Ectodermal cell (in vitro differentiated cells): ENCODE data around the gene CROCC2.

Experiments used
- H3K27ac ChIP-seq: 2 replicates; pipeline ENCODE4 v1.7.0; 2013; ENCODE audit warnings: mild to moderate bottlenecking, low read depth, low read length; ENCODE audit not compliant: insufficient read depth, poor library complexity, severe bottlenecking
- H3K27me3 ChIP-seq: 2 replicates; pipeline ENCODE4 v1.7.0; 2013; ENCODE audit warnings: mild to moderate bottlenecking, low read length; ENCODE audit not compliant: insufficient read depth, control insufficient read depth, poor library complexity, severe bottlenecking
- H3K36me3 ChIP-seq: one replicate; pipeline ENCODE4 v1.7.0; 2013; ENCODE audit warnings: low read length; ENCODE audit not compliant: control insufficient read depth, insufficient read depth
- H3K4me1 ChIP-seq: one replicate; pipeline ENCODE4 v1.7.0; 2013; ENCODE audit warnings: low read length; ENCODE audit not compliant: control insufficient read depth, insufficient read depth
- H3K4me3 ChIP-seq: 2 replicates; pipeline ENCODE4 v1.7.0; 2013; ENCODE audit warnings: low read depth, low read length, control low read depth; ENCODE audit not compliant: insufficient read depth
- H3K9me3 ChIP-seq: 2 replicates; pipeline ENCODE4 v1.7.0; 2013; ENCODE audit warnings: mild to moderate bottlenecking, low read length, moderate library complexity; ENCODE audit not compliant: control insufficient read depth
- WGBS, 2 experiments: methylation state at CpG; one replicate each; pipeline ENCODE4 v1.1.7; 2013; ENCODE audit warnings: missing lambda C conversion rate in 2 of 2; 5-methylcytosine and 5-hydroxymethylcytosine counted together

CROCC2 gene

DNA sequence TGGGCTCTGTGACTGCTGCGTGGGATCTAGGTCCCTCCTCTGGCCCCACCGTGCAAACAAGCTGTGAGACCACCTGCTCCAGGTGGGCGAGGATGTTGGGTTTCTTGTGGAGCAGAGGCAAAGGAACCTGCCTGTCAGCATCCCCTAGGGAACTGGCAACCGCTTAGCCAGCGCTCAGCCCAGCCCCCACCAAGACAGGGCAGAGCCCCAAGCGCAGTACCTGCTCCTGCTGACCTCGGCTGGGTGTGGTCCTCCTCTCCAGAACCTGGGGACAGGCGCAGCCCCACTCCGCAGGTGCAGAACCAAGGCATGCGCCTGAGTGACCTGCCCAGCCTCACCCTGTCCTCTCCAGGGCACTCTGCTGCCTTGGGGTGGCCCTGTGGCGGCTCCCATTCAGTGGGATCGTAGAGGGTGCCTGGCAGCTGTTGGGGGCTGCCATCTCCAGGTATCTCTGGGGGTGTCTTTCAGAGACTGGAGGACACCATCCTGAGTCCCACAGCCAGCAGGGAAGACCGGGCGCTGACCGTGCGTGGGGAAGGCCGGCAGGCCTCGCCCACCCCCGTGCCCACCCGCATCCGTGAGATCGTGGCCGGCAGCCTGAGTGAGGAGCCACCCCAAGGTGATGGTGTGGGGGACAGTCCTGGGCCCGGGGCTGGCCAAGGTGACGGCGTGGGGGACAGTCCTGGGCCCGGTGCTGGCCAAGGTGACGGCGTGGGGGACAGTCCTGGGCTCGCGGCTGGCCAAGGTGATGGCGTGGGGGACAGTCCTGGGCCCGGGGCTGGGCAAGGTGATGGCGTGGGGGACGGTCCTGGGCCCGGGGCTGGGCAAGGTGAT is 12.3 kb downstream of the CROCC2 start:
- peaks cover 24% of the 10 kb centered on the region for H3K27me3 ChIP-seq
- no peak overlapping the region for H3K4me3 ChIP-seq
- no peaks in the 10 kb centered on the region for H3K36me3 ChIP-seq
- H3K9me3 ChIP-seq = no peaks in the 10 kb centered on the region
- H3K4me1 ChIP-seq = peaks cover 10% of the 10 kb centered on the region
- H3K27ac ChIP-seq = no peak overlapping the region
- WGBS, 2 experiments = 91% methylated on average over 36 of the region's 36 CpGs

DNA sequence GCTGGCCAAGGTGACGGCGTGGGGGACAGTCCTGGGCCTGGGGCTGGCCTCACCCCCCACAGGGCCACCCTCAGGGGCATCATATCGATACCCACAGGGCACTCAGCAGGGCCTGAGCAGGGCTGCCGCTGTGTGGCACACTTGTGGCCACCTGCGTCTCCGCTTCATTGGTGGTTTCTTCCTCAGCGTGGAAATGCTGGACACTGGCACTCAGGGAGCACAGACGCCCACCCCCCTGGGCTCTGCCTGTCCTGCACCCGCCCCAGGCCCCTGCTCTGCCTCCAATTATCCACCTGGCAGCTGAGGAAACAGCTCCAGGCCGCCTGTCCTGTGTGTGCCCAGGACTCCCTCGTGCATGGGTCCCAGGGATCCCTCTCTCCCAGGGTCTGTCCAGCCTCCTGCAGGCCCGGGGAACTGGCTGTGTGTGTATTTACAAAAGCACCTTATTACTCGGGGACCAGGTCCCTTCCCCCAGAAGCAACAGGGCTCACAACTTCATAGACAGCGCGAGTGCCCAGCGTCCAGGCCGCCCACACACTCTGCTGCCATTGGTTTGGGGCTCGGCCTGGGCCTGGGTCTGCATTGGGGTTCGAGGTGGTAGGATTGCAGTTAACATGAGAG is 13.1 kb downstream of the CROCC2 start:
- no peak overlapping the region for H3K4me3 ChIP-seq
- peaks cover 10% of the 10 kb centered on the region for H3K4me1 ChIP-seq
- H3K36me3 ChIP-seq = no peaks in the 10 kb centered on the region
- WGBS, 2 experiments = 86 to 88% methylated on average over 19 of the region's 19 CpGs
- peaks cover 24% of the 10 kb centered on the region for H3K27me3 ChIP-seq
- H3K9me3 ChIP-seq = no peaks in the 10 kb centered on the region
- H3K27ac ChIP-seq = no peak overlapping the region

DNA sequence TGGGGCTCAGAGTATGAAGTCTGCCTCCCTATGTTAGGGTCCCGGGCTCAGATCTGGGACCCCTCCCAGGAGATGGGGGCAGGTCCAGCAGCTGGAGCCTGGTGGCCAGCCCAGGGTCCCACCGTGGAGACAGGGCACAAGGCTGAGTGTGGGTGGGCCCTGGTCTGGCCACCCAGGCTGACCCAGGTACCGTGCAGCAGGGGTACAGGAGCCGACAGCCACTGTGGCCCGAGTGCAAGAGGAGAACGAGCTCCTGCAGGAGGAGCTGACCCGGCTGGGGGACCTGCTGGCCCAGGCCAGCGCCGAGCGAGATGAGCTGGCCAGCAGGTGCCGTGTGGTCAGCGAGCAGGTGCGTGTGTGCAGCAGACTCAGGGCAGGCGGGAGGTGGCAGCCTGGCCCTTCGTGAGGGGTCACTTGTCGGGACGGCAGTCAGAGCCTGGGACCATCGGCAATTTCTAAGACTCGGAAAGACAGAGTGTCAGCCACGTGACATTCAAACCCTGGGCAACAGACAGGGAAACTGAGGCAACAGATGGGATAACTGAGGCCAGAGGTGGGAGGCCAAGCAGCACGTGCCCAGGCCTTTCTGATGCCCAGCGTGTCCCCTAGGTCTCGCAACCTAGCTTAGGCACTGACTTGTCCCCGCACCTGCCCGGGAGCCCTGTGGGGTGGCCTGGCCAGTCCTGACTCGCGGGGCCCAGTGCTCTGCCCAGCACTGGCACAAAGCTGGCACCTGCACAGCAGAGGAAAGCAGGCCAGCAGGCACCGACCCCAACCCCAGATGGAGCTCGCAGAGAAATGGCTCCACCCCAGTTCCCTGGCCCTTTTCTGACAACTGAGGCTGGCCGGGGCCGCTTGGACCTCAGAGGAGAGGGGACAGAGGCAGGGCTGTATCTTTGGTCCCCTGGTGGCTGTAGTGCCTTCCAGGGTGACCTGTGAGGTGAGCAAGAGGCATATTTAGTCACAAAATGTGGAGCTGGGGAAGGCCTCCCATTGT is 13.9 kb downstream of the CROCC2 start:
- H3K4me3 ChIP-seq = no peak overlapping the region
- peaks cover 10% of the 10 kb centered on the region for H3K4me1 ChIP-seq
- no peaks in the 10 kb centered on the region for H3K36me3 ChIP-seq
- no peak overlapping the region for H3K27ac ChIP-seq
- 91% methylated on average over 31 of the region's 31 CpGs for WGBS, 2 experiments
- H3K9me3 ChIP-seq = no peaks in the 10 kb centered on the region
- peaks cover 22% of the 10 kb centered on the region for H3K27me3 ChIP-seq

DNA sequence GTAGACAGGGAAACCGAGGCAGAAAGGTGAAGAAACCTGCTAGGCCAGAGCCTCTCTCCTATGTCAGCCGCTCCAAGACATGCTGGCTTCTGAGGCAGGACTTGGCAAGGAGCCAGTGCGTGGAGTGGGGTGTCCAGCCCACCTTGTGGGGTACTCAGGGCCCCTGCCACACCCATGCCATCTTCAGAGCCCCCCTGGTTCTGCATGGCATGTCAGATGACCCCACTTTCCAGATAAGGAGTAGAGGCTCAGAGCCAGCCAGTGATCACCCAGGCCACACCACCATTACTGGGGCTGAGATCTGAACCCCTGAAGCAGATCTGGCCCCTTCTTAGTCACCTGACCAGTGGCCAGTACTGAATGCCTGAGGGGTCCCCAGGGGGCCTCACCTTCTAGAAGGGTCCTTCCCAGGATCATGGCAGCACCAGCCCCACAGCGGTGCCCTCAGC is 14.7 kb downstream of the CROCC2 start:
- Histone ChIP-seq H3K36me3 (no peaks in the 10 kb centered on the region), H3K27me3 (peaks cover 15% of the 10 kb centered on the region), H3K4me3 (no peak overlapping the region), H3K27ac (no peak overlapping the region), H3K4me1 (peaks cover 10% of the 10 kb centered on the region), H3K9me3 (no peaks in the 10 kb centered on the region)
- WGBS, 2 experiments = 88 to 93% methylated on average over 4 of the region's 4 CpGs

DNA sequence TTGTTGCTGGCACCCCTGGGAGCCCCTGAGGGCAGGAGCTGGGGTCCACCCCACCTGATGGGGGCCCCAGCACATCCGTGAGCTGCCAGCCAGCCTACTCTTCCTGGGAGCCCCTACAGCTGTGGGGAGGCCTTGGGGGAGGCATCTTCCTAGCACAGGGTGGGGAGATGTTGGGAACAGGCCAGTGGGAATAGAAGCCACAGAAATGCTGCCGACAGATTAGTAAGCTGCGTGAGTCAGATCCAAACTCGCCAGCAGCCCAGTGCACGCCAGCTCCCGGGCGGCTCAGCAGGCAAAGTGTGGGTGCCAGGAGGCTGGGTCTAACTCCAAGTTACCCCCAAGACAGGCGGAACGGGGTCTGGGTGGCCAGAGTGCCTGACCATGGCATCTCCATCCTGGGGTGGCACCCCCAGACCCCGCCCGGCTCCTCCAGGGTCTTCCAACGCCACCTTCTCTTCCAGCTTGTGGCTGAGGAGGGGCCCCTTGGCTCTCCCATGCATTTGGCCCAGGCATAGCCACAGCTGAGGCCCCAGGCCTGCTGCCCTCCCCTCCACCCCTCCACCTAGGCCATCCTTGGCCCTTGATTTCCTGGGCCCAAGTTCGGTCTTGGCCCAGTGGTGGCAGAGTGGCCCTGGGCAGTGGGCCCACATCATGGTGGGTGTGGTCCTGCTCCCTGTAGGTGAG is 15.3 kb downstream of the CROCC2 start:
- WGBS, 2 experiments = 92 to 95% methylated on average over 13 of the region's 13 CpGs
- peaks cover 11% of the 10 kb centered on the region for H3K27me3 ChIP-seq
- H3K4me1 ChIP-seq = peaks cover 10% of the 10 kb centered on the region
- H3K27ac ChIP-seq = no peak overlapping the region
- no peaks in the 10 kb centered on the region for H3K36me3 ChIP-seq
- no peaks in the 10 kb centered on the region for H3K9me3 ChIP-seq
- H3K4me3 ChIP-seq = no peak overlapping the region

DNA sequence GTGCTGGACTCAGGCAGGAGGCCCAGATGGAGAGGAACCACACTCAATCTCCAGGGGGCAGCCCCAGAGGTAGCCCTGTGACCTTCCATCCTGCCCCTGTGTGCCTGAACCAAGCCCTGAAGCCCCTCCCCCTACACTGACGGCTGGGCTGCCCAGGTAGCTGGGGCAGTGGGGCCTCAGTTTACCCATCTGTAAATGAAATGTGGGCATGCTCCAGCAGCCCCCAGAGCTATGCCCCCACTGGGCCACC is 15.8 kb downstream of the CROCC2 start:
- H3K4me3 ChIP-seq = no peak overlapping the region
- peaks cover 6% of the 10 kb centered on the region for H3K27me3 ChIP-seq
- 89 to 91% methylated on average over 1 of the region's 1 CpG for WGBS, 2 experiments
- H3K36me3 ChIP-seq = no peaks in the 10 kb centered on the region
- no peaks in the 10 kb centered on the region for H3K9me3 ChIP-seq
- peaks cover 5% of the 10 kb centered on the region for H3K4me1 ChIP-seq
- H3K27ac ChIP-seq = no peak overlapping the region

DNA sequence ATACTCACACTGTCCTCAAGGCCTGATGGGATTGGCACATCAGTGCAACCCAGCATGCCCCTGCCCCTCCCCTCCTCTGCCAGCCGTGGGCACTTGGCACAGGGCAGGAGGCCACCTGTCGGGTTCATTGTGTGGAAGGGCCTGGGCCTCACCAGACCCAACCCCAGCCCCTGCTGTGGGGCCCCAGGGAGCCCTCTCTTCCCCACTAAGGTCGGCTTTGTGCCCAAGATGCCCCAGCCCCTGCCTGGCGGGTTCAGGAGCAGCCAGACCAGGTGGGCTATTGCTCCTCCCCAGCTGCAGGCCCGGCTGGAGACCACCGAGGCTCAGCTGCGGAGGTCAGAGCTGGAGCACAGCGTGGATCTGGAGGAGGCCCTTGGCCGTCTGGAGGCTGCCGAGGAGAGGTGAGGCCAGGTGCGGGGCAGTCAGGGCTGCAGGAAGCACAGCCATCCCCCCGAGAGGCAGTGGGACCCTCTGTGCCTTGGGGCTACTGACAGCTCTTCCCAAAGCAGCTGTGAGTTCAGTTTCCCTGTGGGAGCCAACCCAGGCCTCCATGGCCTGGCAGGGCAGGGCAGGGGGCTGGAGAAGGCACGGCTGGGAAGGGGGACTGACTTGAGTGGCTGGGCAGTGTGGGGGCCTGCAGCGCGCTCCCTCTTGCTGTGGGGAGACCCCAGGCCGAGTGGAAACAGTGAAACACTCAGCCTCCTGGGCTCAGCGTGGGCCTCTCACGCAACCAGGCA is 16.3 kb downstream of the CROCC2 start:
- Histone ChIP-seq H3K4me3 (no peak overlapping the region), H3K4me1 (peaks cover 2% of the 10 kb centered on the region), H3K27ac (no peak overlapping the region), H3K9me3 (no peaks in the 10 kb centered on the region), H3K27me3 (peaks cover 1% of the 10 kb centered on the region), H3K36me3 (no peaks in the 10 kb centered on the region)
- WGBS, 2 experiments = 86 to 88% methylated on average over 18 of the region's 18 CpGs

DNA sequence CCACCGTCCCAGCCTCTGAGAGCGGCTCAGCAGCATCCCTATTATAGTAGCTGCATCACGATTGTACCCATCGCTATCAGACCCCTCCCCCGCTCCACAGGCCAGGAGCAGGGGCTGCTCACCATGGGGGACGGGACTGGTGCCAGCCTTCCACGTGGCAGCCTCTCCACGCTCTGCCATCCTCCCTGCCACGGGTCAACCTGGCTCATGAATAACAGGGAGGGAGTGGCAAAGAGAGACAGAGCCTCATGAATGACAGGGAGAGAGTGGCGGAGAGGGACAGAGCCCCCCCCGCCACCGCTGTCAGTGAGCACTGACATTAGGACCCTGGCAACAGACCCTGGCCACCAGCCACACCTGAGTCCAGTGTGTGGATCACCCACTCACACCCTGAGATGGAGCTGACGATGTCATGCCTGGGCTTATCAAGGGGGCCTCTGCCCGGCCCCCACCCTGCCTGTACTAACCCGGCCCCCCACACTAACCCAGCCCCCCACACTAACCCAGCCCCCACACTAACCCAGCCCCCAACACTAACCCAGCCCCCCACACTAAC is 16.9 kb downstream of the CROCC2 start:
- H3K27me3 ChIP-seq = no peaks in the 10 kb centered on the region
- H3K36me3 ChIP-seq = no peaks in the 10 kb centered on the region
- H3K27ac ChIP-seq = no peak overlapping the region
- H3K4me3 ChIP-seq = no peak overlapping the region
- WGBS, 2 experiments = 63 to 69% methylated on average over 14 of the region's 15 CpGs
- no peaks in the 10 kb centered on the region for H3K9me3 ChIP-seq
- peaks cover 2% of the 10 kb centered on the region for H3K4me1 ChIP-seq

DNA sequence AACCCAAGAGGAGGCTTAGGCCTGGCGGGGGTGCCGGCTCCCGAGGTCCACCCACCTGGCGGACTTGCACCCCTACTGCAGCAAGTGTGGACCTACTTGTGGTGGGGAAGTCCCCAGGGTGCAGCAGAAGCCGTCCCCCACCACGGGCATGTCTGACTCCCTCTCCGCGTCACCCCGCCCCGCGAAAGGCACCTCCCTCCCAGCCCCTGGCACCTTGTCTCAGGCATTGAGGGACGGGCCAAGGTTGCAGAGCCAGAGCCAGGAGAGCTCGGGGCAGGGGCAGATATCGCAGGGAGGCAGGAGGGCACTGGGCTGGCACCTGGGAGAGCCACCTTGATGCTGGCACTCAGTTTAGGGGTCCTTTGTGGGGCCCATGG is 19.0 kb downstream of the CROCC2 start:
- WGBS, 2 experiments = 93 to 94% methylated on average over 14 of the region's 14 CpGs
- Histone ChIP-seq H3K4me1 (peaks cover 2% of the 10 kb centered on the region), H3K27me3 (no peaks in the 10 kb centered on the region), H3K27ac (no peak overlapping the region), H3K9me3 (no peaks in the 10 kb centered on the region), H3K36me3 (no peaks in the 10 kb centered on the region), H3K4me3 (no peak overlapping the region)
